ENCODE measurements around the gene ZDHHC5. TPM values are rescaled to one million over a fixed set of nuclear protein-coding genes. Genes with fewer than 3 reads are reported as not detected.

Gene ZDHHC5
- total and polyA plus RNA-seq, 2 of the 13 experiments (the other 11 are each of a cell fraction or from before 2014, with no cell fraction given), result 26.6 to 34.0 TPM

- TF ChIP-seq HNF1A (IDR thresholded peaks at IDR 0.05; ENCODE audit: low read depth), result no peak
- no peak for TF ChIP-seq HNF1A (CRISPR knock-in tag; IDR thresholded peaks at IDR 0.05; ENCODE audit: borderline replicate concordance)
- TF ChIP-seq GMEB2 (CRISPR knock-in tag; IDR thresholded peaks at IDR 0.05; ENCODE audit: low read depth), result no peak
These were observed 14.8 kb upstream of the ZDHHC5 start (continued) for GRCh38 chr11:57653163-57653562.

- WGBS (ENCODE audit: low lambda C conversion rate), result 1% methylated on average over 5 of the region's 5 CpGs
- H3K4me2 ChIP-seq (ENCODE audit: low read depth, low read length), result peak overlapping the region; percentile 91
- peaks cover 18% of the 10 kb centered on the region; the same call in 1 of the 2 replicates for H3K4me1 ChIP-seq (ENCODE audit: insufficient read depth, low read length)
- peak overlapping the region; percentile 77 for H3K9ac ChIP-seq (ENCODE audit: insufficient read depth, low read depth, low read length)
- ChIA-PET CTCF (ENCODE audit: low intra/inter-chr PET ratio, low total read pairs) (no interaction called here), POLR2A (interaction anchor here (1.3 to 2.1 kb wide), 2 partner anchors 10 to 16 kb away, joined by 4 to 7 read pairs; no protein-coding TSS in a partner anchor)
- H4K20me1 ChIP-seq (ENCODE audit: insufficient read depth, low read length), result no peaks in the 10 kb centered on the region
- H3K27ac ChIP-seq (ENCODE audit: extremely low read length, insufficient read depth, low read length), result peak overlapping the region; percentile 63
- DNase-seq (ENCODE audit: low spot score) (no peak), FAIRE-seq (no peak), ATAC-seq (peak; percentile 6; the same call in 2 of the 3 replicates)
- no peaks in the 10 kb centered on the region for H3K9me3 ChIP-seq (ENCODE audit: low read length)
- in situ Hi-C loops (cut with HindIII; ENCODE audit: extremely low pct_ligation_motif_present, low pct_unique_long_range_greater_than_20kb), result loop anchor here (25.0 kb wide), 2 partner anchors 630 to 855 kb away; partner anchors contain the start of gene OR5B21
- H3K79me2 ChIP-seq (ENCODE audit: insufficient read depth, low read length), result peaks cover 20% of the 10 kb centered on the region
- peak overlapping the region; percentile 54 to 70 (median 57) for H3K4me3 ChIP-seq (replicated peaks in 1 of 3; ENCODE audit: insufficient read depth in 1 of 3, low read depth in 2 of 3, low read length in 3 of 3)
- TF ChIP-seq ATF2 (CRISPR knock-in tag; IDR thresholded peaks at IDR 0.05) (no peak), PAXIP1 (CRISPR knock-in tag; conservative IDR thresholded peaks at IDR 0.05) (no peak), ZNF639 (CRISPR knock-in tag; conservative IDR thresholded peaks at IDR 0.05) (no peak), RBAK (CRISPR knock-in tag; IDR thresholded peaks at IDR 0.05) (peak; percentile 39; the same call in 1 of the 2 replicates)
- H3K27me3 ChIP-seq (ENCODE audit: control insufficient read depth in 1 of 2, insufficient read depth in 2 of 2, low read length in 2 of 2), result peaks cover 0 to 4% of the 10 kb centered on the region in 2 experiments; a peak in 2 of 5 replicates
- H2AFZ ChIP-seq (ENCODE audit: low read length), result no peak overlapping the region
- TSS peak; percentile 100 for BruUV-seq (replicated peaks)
- intact Hi-C loops (cut with micrococcal nuclease; ENCODE audit: unreplicated experiment), result no loop called here
- H3K36me3 ChIP-seq (replicated peaks in 1 of 2; ENCODE audit: control insufficient read depth in 1 of 2, insufficient read depth in 2 of 2, low read length in 2 of 2), result peaks cover 11 to 22% of the 10 kb centered on the region in 2 experiments
These were observed 11.1 kb upstream of the ZDHHC5 start for GRCh38 chr11:57656885-57657193.
